GM21360 (cell line): ENCODE data around the gene ANXA1.
"Not testable (repeated sequence)": the region's sequence is repeated elsewhere in the genome, so short reads cannot be mapped to it uniquely, and the experiment has no call there.

Source experiments
- ATAC-seq: cut with Tn5 transposase; IDR thresholded peaks from one replicate; pipeline ENCODE4 v1.9.1; 2021; ENCODE audit warnings: mild to moderate bottlenecking, moderate library complexity; ENCODE audit not compliant: unreplicated experiment

ANXA1 gene

GRCh38 chr9:73165911-73166310, 14.2 kb downstream of the ANXA1 start:
- ATAC-seq: no peak

- no peak for ATAC-seq
These were observed 14.8 kb downstream of the ANXA1 start for GRCh38 chr9:73166468-73166867.

GRCh38 chr9:73167614-73168013, 15.9 kb downstream of the ANXA1 start:
- no peak for ATAC-seq

- ATAC-seq: no peak
These were observed 16.8 kb downstream of the ANXA1 start for GRCh38 chr9:73168298-73168934.

GRCh38 chr9:73170185-73170957, 18.7 kb downstream of the ANXA1 start:
- no peak for ATAC-seq

GRCh38 chr9:73172901-73173215, 21.2 kb downstream of the ANXA1 start:
- ATAC-seq: no peak

GRCh38 chr9:73173557-73174329, 22.1 kb downstream of the ANXA1 start:
- no peak for ATAC-seq

- no peak for ATAC-seq
These were observed 22.8 kb downstream of the ANXA1 start for GRCh38 chr9:73174330-73174980.

GRCh38 chr9:73176450-73176875, 24.8 kb downstream of the ANXA1 start:
- ATAC-seq: no peak

GRCh38 chr9:73178044-73178443, 26.4 kb downstream of the ANXA1 start:
- ATAC-seq: no peak

- peak; percentile 37 for ATAC-seq
These were observed 27.9 kb downstream of the ANXA1 start for GRCh38 chr9:73179589-73179988.

- no peak for ATAC-seq
These were observed 28.7 kb downstream of the ANXA1 start for GRCh38 chr9:73180403-73180802.

GRCh38 chr9:73182928-73183327, 31.3 kb downstream of the ANXA1 start:
- no peak for ATAC-seq

GRCh38 chr9:73183428-73183827, 31.8 kb downstream of the ANXA1 start:
- no peak for ATAC-seq

GRCh38 chr9:73183917-73184861, 32.5 kb downstream of the ANXA1 start:
- no peak for ATAC-seq

GRCh38 chr9:73191109-73191508, 39.4 kb downstream of the ANXA1 start:
- not testable (repeated sequence) for ATAC-seq

- no peak for ATAC-seq
These were observed 42.6 kb downstream of the ANXA1 start for GRCh38 chr9:73194284-73194683.

- no peak for ATAC-seq
These were observed 47.8 kb downstream of the ANXA1 start for GRCh38 chr9:73199448-73199847.

GRCh38 chr9:73199886-73200285, 48.2 kb downstream of the ANXA1 start:
- ATAC-seq: no peak
